Astrocyte (in vitro differentiated cells and primary cell): Measurements from ENCODE around the gene C15orf39. TPM values are rescaled to one million over a fixed set of nuclear protein-coding genes. Genes with fewer than 3 reads are reported as not detected.
"Not testable (repeated sequence)": the region's sequence is repeated elsewhere in the genome, so short reads cannot be mapped to it uniquely, and the experiment has no call there.

Experiments used
- DNase-seq: peaks from one replicate; pipeline ENCODE4 v3.0.0-alpha.2; 2010; ENCODE audit warnings: low read depth
- FAIRE-seq: peaks from 2 replicates; lab custom pipeline; 2011; peaks lifted over from hg19 to GRCh38; lab: Jason Lieb, UNC
- H2AFZ ChIP-seq: 2 replicates; pipeline ENCODE4 v1.6.0; 2012; ENCODE audit warnings: low read depth, low read length, inconsistent platforms
- H3K27ac ChIP-seq: 2 replicates; pipeline ENCODE4 v1.5.1; 2011; ENCODE audit warnings: low read depth, low read length, inconsistent platforms
- H3K27me3 ChIP-seq: 2 replicates; pipeline ENCODE4 v1.6.0; 2011; ENCODE audit warnings: low read length, inconsistent platforms; ENCODE audit not compliant: insufficient read depth
- H3K36me3 ChIP-seq: 2 replicates; pipeline ENCODE4 v1.5.1; 2011; ENCODE audit warnings: low read length, inconsistent platforms; ENCODE audit not compliant: insufficient read depth
- H3K4me1 ChIP-seq: 2 replicates; pipeline ENCODE4 v1.5.1; 2011; ENCODE audit warnings: low read length, inconsistent platforms; ENCODE audit not compliant: insufficient read depth
- H3K4me2 ChIP-seq: 2 replicates; pipeline ENCODE4 v1.6.0; 2012; ENCODE audit warnings: low read length, inconsistent platforms
- H3K4me3 ChIP-seq: 2 replicates; pipeline ENCODE4 v1.5.1; 2011; ENCODE audit warnings: low read depth, mild to moderate bottlenecking, low read length, inconsistent platforms; ENCODE audit not compliant: insufficient read depth
- H3K79me2 ChIP-seq: 2 replicates; pipeline ENCODE4 v1.6.0; 2012; ENCODE audit warnings: mild to moderate bottlenecking, low read length, inconsistent platforms; ENCODE audit not compliant: insufficient read depth
- H3K9ac ChIP-seq: 2 replicates; pipeline ENCODE4 v1.6.0; 2012; ENCODE audit warnings: mild to moderate bottlenecking, low read length, inconsistent platforms
- H3K9me3 ChIP-seq: 2 replicates; pipeline ENCODE4 v1.5.1; 2012; ENCODE audit warnings: low read depth, mild to moderate bottlenecking, low read length, inconsistent platforms; ENCODE audit not compliant: insufficient read depth
- H4K20me1 ChIP-seq: 2 replicates; pipeline ENCODE4 v1.6.0; 2012; ENCODE audit warnings: low read length, inconsistent platforms; ENCODE audit not compliant: insufficient read depth
- H3K27ac Mint-ChIP-seq: one replicate; pipeline ENCODE4 v1.8.0; 2021; ENCODE audit warnings: mild to moderate bottlenecking, mixed read lengths; ENCODE audit not compliant: unreplicated experiment
- H3K27me3 Mint-ChIP-seq: one replicate; pipeline ENCODE4 v1.8.0; 2021; ENCODE audit warnings: low read depth, mixed read lengths; ENCODE audit not compliant: unreplicated experiment
- H3K36me3 Mint-ChIP-seq: one replicate; pipeline ENCODE4 v1.8.0; 2021; ENCODE audit warnings: low read depth, mixed read lengths; ENCODE audit not compliant: unreplicated experiment
- H3K4me1 Mint-ChIP-seq: one replicate; pipeline ENCODE4 v1.8.0; 2021; ENCODE audit warnings: low read depth, mixed read lengths; ENCODE audit not compliant: unreplicated experiment
- H3K4me3 Mint-ChIP-seq: one replicate; pipeline ENCODE4 v1.8.0; 2021; ENCODE audit warnings: mild to moderate bottlenecking, moderate library complexity, mixed read lengths; ENCODE audit not compliant: unreplicated experiment
- H3K9me3 Mint-ChIP-seq: one replicate; pipeline ENCODE4 v1.8.0; 2021; ENCODE audit warnings: mild to moderate bottlenecking, mixed read lengths; ENCODE audit not compliant: unreplicated experiment
- CTCF ChIP-seq: IDR thresholded peaks from 2 replicates; pipeline ENCODE4 v1.5.1; 2011; ENCODE audit warnings: low read depth, mild to moderate bottlenecking, inconsistent platforms, low read length, moderate library complexity; ENCODE audit not compliant: insufficient read depth
- EZH2 ChIP-seq: IDR thresholded peaks from 2 replicates; pipeline ENCODE4 v1.6.1; 2012; ENCODE audit warnings: mild to moderate bottlenecking, low read length, inconsistent platforms; ENCODE audit not compliant: insufficient read depth
- total RNA-seq: library from RNA; stranded (reverse); gene quantifications from 2 replicates; pipeline ENCODE4 v1.2.1, GENCODE V29; 2021

C15orf39 gene
- total RNA-seq, 1 donor from 2014 or later = 21.8 TPM

GRCh38 chr15:75225951-75226732 is 24.5 kb downstream of the C15orf39 start:
- H3K27ac ChIP-seq = no peak overlapping the region
- Mint-ChIP-seq H3K4me1 (peaks cover 10% of the 10 kb centered on the region), H3K4me3 (no peak overlapping the region), H3K27ac (no peak overlapping the region), H3K27me3 (peaks cover 35% of the 10 kb centered on the region), H3K36me3 (no peaks in the 10 kb centered on the region), H3K9me3 (peaks cover 2% of the 10 kb centered on the region)
- H2AFZ ChIP-seq = no peak overlapping the region
- H3K79me2 ChIP-seq = no peaks in the 10 kb centered on the region
- DNase-seq = no peak
- no peaks in the 10 kb centered on the region for H4K20me1 ChIP-seq
- no peaks in the 10 kb centered on the region for H3K36me3 ChIP-seq
- no peaks in the 10 kb centered on the region for H3K27me3 ChIP-seq
- FAIRE-seq = no peak
- no peaks in the 10 kb centered on the region for H3K9me3 ChIP-seq
- H3K4me2 ChIP-seq = no peak overlapping the region
- H3K4me3 ChIP-seq = no peak overlapping the region
- no peak overlapping the region for H3K9ac ChIP-seq
- no peaks in the 10 kb centered on the region for H3K4me1 ChIP-seq
- TF ChIP-seq CTCF = no peak
- TF ChIP-seq EZH2 = no peak

DNA sequence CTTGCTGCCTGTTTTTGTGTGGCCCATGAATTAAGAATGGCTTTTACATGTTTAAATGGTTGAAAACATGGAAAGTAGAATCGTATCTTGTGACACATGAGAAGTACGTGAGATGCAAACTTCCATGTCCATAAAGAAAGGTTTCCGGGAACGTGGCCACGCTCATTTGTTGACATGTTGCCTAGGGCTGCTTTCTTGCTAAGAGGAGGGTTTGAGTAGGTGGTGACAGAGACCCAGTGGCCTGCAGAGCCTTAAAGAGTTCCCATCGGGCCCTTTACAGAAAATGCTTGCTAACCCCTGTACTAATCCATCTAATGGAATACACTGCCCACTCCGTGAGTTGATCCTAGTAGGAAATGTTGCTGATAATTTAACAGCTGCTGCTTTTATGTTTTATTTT is 25.4 kb downstream of the C15orf39 start:
- H3K79me2 ChIP-seq, H4K20me1 ChIP-seq, H3K27ac ChIP-seq, H3K27me3 ChIP-seq, H3K4me1 ChIP-seq, H3K36me3 ChIP-seq, H3K4me2 ChIP-seq, H2AFZ ChIP-seq, H3K9me3 Mint-ChIP-seq, H3K27ac Mint-ChIP-seq, H3K9me3 ChIP-seq, H3K9ac ChIP-seq, H3K4me3 ChIP-seq, H3K4me3 Mint-ChIP-seq, DNase-seq, H3K36me3 Mint-ChIP-seq, FAIRE-seq: not testable (repeated sequence)
- peaks cover 39% of the 10 kb centered on the region for H3K27me3 Mint-ChIP-seq
- peaks cover 10% of the 10 kb centered on the region for H3K4me1 Mint-ChIP-seq

DNA sequence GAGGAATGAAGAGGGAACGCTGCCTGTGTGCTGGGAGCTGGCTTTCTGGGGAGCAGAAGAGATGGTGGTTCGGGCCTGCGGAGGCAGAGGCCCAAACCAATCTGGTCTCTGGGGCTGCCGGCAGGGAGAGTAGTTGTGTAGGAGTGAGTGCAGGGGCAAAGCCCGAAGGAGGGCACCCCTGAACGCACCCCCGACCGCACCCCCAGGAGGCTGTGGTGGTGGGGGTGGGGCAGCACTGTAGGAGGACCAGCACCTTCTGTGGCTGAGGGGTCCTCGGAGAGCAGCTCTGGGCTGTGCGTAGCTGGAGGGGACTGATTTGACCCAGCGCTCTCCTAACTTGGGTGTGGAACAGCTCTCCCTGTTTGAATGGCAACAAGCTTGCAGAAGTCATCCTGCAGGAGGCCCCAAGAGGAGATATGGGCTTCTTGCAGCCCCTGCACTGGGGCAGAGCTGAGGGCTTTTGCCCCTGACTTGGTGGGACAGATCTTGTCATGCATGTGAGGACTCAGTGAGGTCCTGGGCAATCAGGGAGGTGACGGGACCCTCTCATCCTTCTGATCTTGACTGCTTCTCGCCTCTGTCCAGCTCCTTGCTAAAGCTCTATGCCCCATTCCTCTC is 26.1 kb downstream of the C15orf39 start:
- FAIRE-seq = no peak
- peaks cover 39% of the 10 kb centered on the region for H3K27me3 Mint-ChIP-seq

More for the DNA sequence above, 26.1 kb downstream of the C15orf39 start:
- Histone ChIP-seq H3K27ac (no peak overlapping the region), H3K79me2 (no peaks in the 10 kb centered on the region), H3K4me2 (no peak overlapping the region), H3K27me3 (peaks cover 6% of the 10 kb centered on the region), H3K36me3 (no peaks in the 10 kb centered on the region), H3K9me3 (no peaks in the 10 kb centered on the region), H4K20me1 (no peaks in the 10 kb centered on the region), H3K9ac (no peak overlapping the region), H2AFZ (no peak overlapping the region), H3K4me3 (no peak overlapping the region), H3K4me1 (no peaks in the 10 kb centered on the region)
- DNase-seq = no peak
- H3K27ac Mint-ChIP-seq = no peak overlapping the region
- no peak for TF ChIP-seq EZH2
- TF ChIP-seq CTCF = no peak
- H3K36me3 Mint-ChIP-seq = no peaks in the 10 kb centered on the region
- H3K4me3 Mint-ChIP-seq = no peak overlapping the region
- no peaks in the 10 kb centered on the region for H3K9me3 Mint-ChIP-seq
- H3K4me1 Mint-ChIP-seq = peaks cover 10% of the 10 kb centered on the region
